HCT116 (cell line): ENCODE data around the gene LEKR1. TPM values are rescaled to one million over a fixed set of nuclear protein-coding genes. Genes with fewer than 3 reads are reported as not detected.

Experiments used
- ATAC-seq: fragments of 200-7000 bp; cut with Tn5 transposase; 2 replicates; pipeline ENCODE4 v1.9.1; 2020; ENCODE audit warnings: mild to moderate bottlenecking, moderate library complexity
- BruUV-seq: library from RNA; stranded (reverse); fragments of 400-500 nt; replicated peaks from 2 replicates; lab custom pipeline; 2021; lab: Mats Ljungman, UMichigan
- CTCF ChIA-PET: fragments of 300-600 bp; sonication (Branson Sonifier 250); formaldehyde crosslinking; loops from one replicate; lab custom pipeline; 2021; ENCODE audit warnings: antibody characterized with exemption; lab: Charles Lee
- POLR2A ChIA-PET: fragments of 300-600, 350-600 bp; sonication (Branson Sonifier 250); formaldehyde crosslinking; loops from one replicate; lab custom pipeline; 2021; ENCODE audit warnings: antibody characterized with exemption; lab: Charles Lee
- RAD21 ChIA-PET, 2 experiments: fragments of 300-600 bp; sonication (Branson Sonifier 250); formaldehyde crosslinking; loops; one replicate each; lab custom pipeline; 2023; ENCODE audit warnings: low total read pairs in 2 of 2; ENCODE audit not compliant: uncharacterized antibody in 2 of 2, unreplicated experiment in 2 of 2, low non-redundant PET in 1 of 2; lab: Charles Lee
- DNase-seq: peaks from one replicate; pipeline ENCODE4 v3.0.0-alpha.2; 2010; ENCODE audit warnings: low read depth, low spot score
- H2AFZ ChIP-seq: fragments of 200-600 bp; shearing (Covaris generic), sonication (generic); 2 replicates; pipeline ENCODE4 v1.6.1; 2017; ENCODE audit warnings: low read depth, mixed run types, mixed read lengths, antibody characterized with exemption, low read length; ENCODE audit not compliant: poor library complexity, severe bottlenecking
- H3K27ac ChIP-seq: 2 replicates; pipeline ENCODE4 v1.5.1; 2012; ENCODE audit warnings: low read depth, low read length
- H3K27me3 ChIP-seq: fragments of 200-600 bp; sonication (generic); 2 replicates; pipeline ENCODE4 v1.6.1; 2016; ENCODE audit warnings: mixed run types, low read length, mixed read lengths; ENCODE audit not compliant: insufficient read depth
- H3K36me3 ChIP-seq, 2 experiments: fragments of 200-500 bp in 1 of 2; fragments of 200-600 bp in 1 of 2; sonication (Bioruptor generic) in 1 of 2; sonication (generic) in 1 of 2; 2 replicates each; pipeline versions ENCODE4 v1.5.1 to v1.6.1; 2014 to 2016; ENCODE audit warnings: low read length in 2 of 2, inconsistent platforms in 1 of 2, mixed read lengths in 1 of 2, mixed run types in 1 of 2; ENCODE audit not compliant: insufficient read depth in 2 of 2, control insufficient read depth in 1 of 2
- H3K4me1 ChIP-seq, 2 experiments: fragments of 200-600 bp in 1 of 2; sonication (generic) in 1 of 2; 2 replicates each; pipeline versions ENCODE4 v1.5.1 to v1.6.1; 2012 to 2017; ENCODE audit warnings: low read length in 2 of 2, inconsistent platforms in 1 of 2, mild to moderate bottlenecking in 1 of 2, mixed read lengths in 1 of 2, mixed run types in 1 of 2, moderate library complexity in 1 of 2; ENCODE audit not compliant: insufficient read depth in 2 of 2, control insufficient read depth in 1 of 2
- H3K4me2 ChIP-seq: fragments of 200-600 bp; sonication (generic); 2 replicates; pipeline ENCODE4 v1.6.1; 2017; ENCODE audit warnings: mixed run types, low read length, mixed read lengths
- H3K4me3 ChIP-seq, 2 experiments: fragments of 200-600 bp in 1 of 2; sonication (generic) in 1 of 2; replicated peaks in 1 of 2; 2 replicates each; pipeline ENCODE4 v1.5.1; 2011 to 2016; ENCODE audit warnings: low read length in 2 of 2, control low read depth in 1 of 2, low read depth in 1 of 2, mild to moderate bottlenecking in 1 of 2, mixed read lengths in 1 of 2, mixed run types in 1 of 2
- H3K79me2 ChIP-seq: fragments of 200-600 bp; sonication (generic); 2 replicates; pipeline ENCODE4 v1.6.1; 2017; ENCODE audit warnings: mild to moderate bottlenecking, mixed run types, low read length, moderate library complexity, mixed read lengths; ENCODE audit not compliant: insufficient read depth
- H3K9ac ChIP-seq: fragments of 200-600 bp; sonication (generic); 2 replicates; pipeline ENCODE4 v1.6.1; 2016; ENCODE audit warnings: low read length, mixed read lengths
- H3K9me2 ChIP-seq: fragments of 200-600 bp; sonication (generic), shearing (Covaris generic); 2 replicates; pipeline ENCODE4 v1.6.1; 2017; ENCODE audit warnings: mixed run types, mild to moderate bottlenecking, moderate library complexity; ENCODE audit not compliant: insufficient read depth
- H3K9me3 ChIP-seq, 2 experiments: fragments of 200-500 bp in 1 of 2; fragments of 200-600 bp in 1 of 2; sonication (Bioruptor generic) in 1 of 2; sonication (generic) in 1 of 2; 2 replicates each; pipeline ENCODE4 v1.6.1; 2014 to 2017; ENCODE audit warnings: low read length in 2 of 2, mixed read lengths in 2 of 2, inconsistent platforms in 1 of 2, low read depth in 1 of 2, mild to moderate bottlenecking in 1 of 2, mixed run types in 1 of 2, moderate library complexity in 1 of 2; ENCODE audit not compliant: control insufficient read depth in 1 of 2, insufficient read depth in 1 of 2
- H4K20me1 ChIP-seq: fragments of 200-600 bp; sonication (generic), shearing (Covaris generic); 2 replicates; pipeline ENCODE4 v1.6.1; 2017; ENCODE audit warnings: mixed run types, mild to moderate bottlenecking, moderate library complexity; ENCODE audit not compliant: insufficient read depth
- ATF3 ChIP-seq: IDR thresholded peaks from 2 replicates; pipeline ENCODE4 v1.6.1; 2012
- CTCF ChIP-seq, 3 experiments: fragments of 200-600 bp in 1 of 3; sonication (generic) in 1 of 3; IDR thresholded peaks in 2 of 3; conservative IDR thresholded peaks in 1 of 3; 2 replicates each; pipeline ENCODE4 v1.5.1; 2012 to 2017; ENCODE audit warnings: low read depth in 2 of 3, low read length in 2 of 3, antibody characterized with exemption in 1 of 3, borderline replicate concordance in 1 of 3, control low read depth in 1 of 3, mild to moderate bottlenecking in 1 of 3, mixed read lengths in 1 of 3, mixed run types in 1 of 3, moderate library complexity in 1 of 3; ENCODE audit not compliant: insufficient read depth in 1 of 3
- EZH2 ChIP-seq: fragments of 200-600 bp; sonication (generic); IDR thresholded peaks from 2 replicates; pipeline ENCODE4 v1.6.1; 2017; ENCODE audit warnings: antibody characterized with exemption, mixed run types
- FOSL1 ChIP-seq: IDR thresholded peaks from 2 replicates; pipeline ENCODE4 v1.6.1; 2012; ENCODE audit warnings: low read depth
- JUND ChIP-seq: IDR thresholded peaks from 2 replicates; pipeline ENCODE4 v1.6.1; 2012
- MAX ChIP-seq: IDR thresholded peaks from 2 replicates; pipeline ENCODE4 v1.6.1; 2012
- RAD21 ChIP-seq: IDR thresholded peaks from 2 replicates; pipeline ENCODE4 v1.6.1; 2012; ENCODE audit warnings: low read depth, mild to moderate bottlenecking
- SP1 ChIP-seq: IDR thresholded peaks from 2 replicates; pipeline ENCODE4 v1.6.1; 2012; ENCODE audit warnings: low read depth
- SRF ChIP-seq: IDR thresholded peaks from 2 replicates; pipeline ENCODE4 v1.6.1; 2012; ENCODE audit warnings: low read depth
- TCF7L2 ChIP-seq: IDR thresholded peaks from 2 replicates; pipeline ENCODE4 v1.7.0; 2011; ENCODE audit warnings: borderline replicate concordance, inconsistent platforms; ENCODE audit not compliant: insufficient read depth, insufficient read length; ENCODE audit errors: extremely low read depth
- ZBTB33 ChIP-seq: IDR thresholded peaks from 2 replicates; pipeline ENCODE4 v1.6.1; 2011; ENCODE audit warnings: mild to moderate bottlenecking, low read length, moderate library complexity; ENCODE audit not compliant: insufficient replicate concordance; ENCODE audit errors: extremely low read depth
- ZNF274 ChIP-seq: fragments of 200-500 bp; sonication (Bioruptor generic); IDR thresholded peaks from 2 replicates; pipeline ENCODE4 v1.6.1; 2014; ENCODE audit warnings: mild to moderate bottlenecking, low read depth, low read length, inconsistent platforms
- intact Hi-C: fragments of 100-400 bp; cut with micrococcal nuclease; formaldehyde crosslinking; loops from 2 replicates; pipeline ENCODE4 v1.10.0; 2022
- total RNA-seq: library from RNA; stranded (reverse); gene quantifications from one replicate; pipeline ENCODE4 v1.2.1, GENCODE V29; 2021; ENCODE audit not compliant: unreplicated experiment

Gene LEKR1
- total RNA-seq, 1 experiment from 2014 or later = 2.1 TPM

- Histone ChIP-seq H3K27ac (no peak overlapping the region), H3K4me1 (peaks cover 0 to 12% of the 10 kb centered on the region in 2 experiments; a peak in 2 of 4 replicates), H3K9me3 (no peaks in the 10 kb centered on the region), H3K27me3 (no peaks in the 10 kb centered on the region), H4K20me1 (no peaks in the 10 kb centered on the region), H2AFZ (no peak overlapping the region), H3K9me2 (no peaks in the 10 kb centered on the region), H3K4me3 (no peak overlapping the region), H3K4me2 (no peak overlapping the region), H3K79me2 (no peaks in the 10 kb centered on the region), H3K36me3 (no peaks in the 10 kb centered on the region), H3K9ac (no peak overlapping the region)
- RAD21 ChIA-PET = no interaction called here
- ATAC-seq = no peak
- POLR2A ChIA-PET = no interaction called here
- CTCF ChIA-PET = no interaction called here
- TF ChIP-seq TCF7L2 (no peak), FOSL1 (no peak), JUND (no peak), RAD21 (no peak)
- DNase-seq = no peak
- intact Hi-C loops = no loop called here
- BruUV-seq = no TSS peak
Measured at GRCh38 chr3:157075693-157076420, 249.7 kb downstream of the LEKR1 start.

- BruUV-seq = no TSS peak
- ATAC-seq (no peak), DNase-seq (no peak)
- ChIA-PET POLR2A (no interaction called here), CTCF (interaction anchor here (1.3 kb wide), 1 partner anchor 11 kb away, joined by 3 read pairs; no protein-coding TSS in a partner anchor), RAD21 (interaction anchor here in 1 of 2 experiments (0.6 kb wide), 1 partner anchor 52 kb away, joined by 3 read pairs; no protein-coding TSS in a partner anchor)
- H3K9ac ChIP-seq = no peak overlapping the region
- H3K9me3 ChIP-seq = no peaks in the 10 kb centered on the region
- H3K27me3 ChIP-seq = no peaks in the 10 kb centered on the region
- H3K4me1 ChIP-seq = peaks cover 4 to 29% of the 10 kb centered on the region in 2 experiments; a peak in 3 of 4 replicates
- H3K36me3 ChIP-seq = no peaks in the 10 kb centered on the region
- no peak overlapping the region for H3K4me3 ChIP-seq
- no peaks in the 10 kb centered on the region for H3K79me2 ChIP-seq
- no peak overlapping the region for H3K27ac ChIP-seq
- H3K9me2 ChIP-seq = no peaks in the 10 kb centered on the region
- H4K20me1 ChIP-seq = no peaks in the 10 kb centered on the region
- intact Hi-C loops = loop anchor here (1.0 kb wide), 1 partner anchor 536 kb away; no protein-coding TSS in a partner anchor
- no peak overlapping the region for H2AFZ ChIP-seq
- H3K4me2 ChIP-seq = no peak overlapping the region
- TF ChIP-seq SP1 (no peak), MAX (no peak), CTCF (IDR thresholded peaks at IDR 0.05 in 2 of 3, conservative IDR thresholded peaks at IDR 0.05 in 1 of 3; ENCODE audit: borderline replicate concordance in 1 of 3, insufficient read depth in 1 of 3, low read depth in 2 of 3, low read length in 2 of 3) (0 out of 6 replicates have a peak, but pooled peaks of 1 of the 3 experiments have one; percentile 12), ATF3 (no peak), ZNF274 (no peak), EZH2 (no peak), SRF (no peak), RAD21 (0 out of 2 replicates have a peak, but pooled peaks have one; percentile 18), ZBTB33 (no peak)
Measured at GRCh38 chr3:157077565-157077991, 251.4 kb downstream of the LEKR1 start.
